ENCODE data around the gene ZNF189.

Gene ZNF189

GRCh38 chr9:101446732-101447131 is 48.1 kb downstream of the ZNF189 start:
- Histone ChIP-seq H3K4me1 (ENCODE audit: insufficient read depth, low read length, poor library complexity, severe bottlenecking) (no peaks in the 10 kb centered on the region), H3K9me2 (replicated peaks; ENCODE audit: low read depth, low read length) (no peaks in the 10 kb centered on the region), H3K27me3 (ENCODE audit: insufficient read depth, low read length, poor library complexity, severe bottlenecking) (no peaks in the 10 kb centered on the region), H3K4me3 (ENCODE audit: low read length, poor library complexity, severe bottlenecking) (no peak overlapping the region), H3K9me3 (ENCODE audit: insufficient read depth, low read depth, low read length) (no peaks in the 10 kb centered on the region), H3K79me2 (ENCODE audit: insufficient read depth, low read length) (no peaks in the 10 kb centered on the region), H3K9ac (ENCODE audit: low read depth, low read length, poor library complexity, severe bottlenecking) (no peak overlapping the region), H3F3A (ENCODE audit: low read depth) (no peaks in the 10 kb centered on the region), H4K20me1 (ENCODE audit: insufficient read depth, low read length, poor library complexity, severe bottlenecking) (no peaks in the 10 kb centered on the region), H2AFZ (ENCODE audit: low read length) (no peak overlapping the region), H3K36me3 (ENCODE audit: insufficient read depth, low read length) (no peaks in the 10 kb centered on the region), H3K4me2 (ENCODE audit: low read depth, low read length, poor library complexity, severe bottlenecking) (no peak overlapping the region)
- TF ChIP-seq CTCF (conservative IDR thresholded peaks at IDR 0.05; ENCODE audit: low read length) (no peak), EZH2phosphoT487 (IDR thresholded peaks at IDR 0.05; ENCODE audit: borderline replicate concordance) (no peak)

- Histone ChIP-seq H3F3A (ENCODE audit: low read depth) (no peaks in the 10 kb centered on the region), H3K27me3 (ENCODE audit: insufficient read depth, low read length, poor library complexity, severe bottlenecking) (no peaks in the 10 kb centered on the region), H3K4me3 (ENCODE audit: low read length, poor library complexity, severe bottlenecking) (no peak overlapping the region), H2AFZ (ENCODE audit: low read length) (no peak overlapping the region), H3K4me2 (ENCODE audit: low read depth, low read length, poor library complexity, severe bottlenecking) (no peak overlapping the region), H3K36me3 (ENCODE audit: insufficient read depth, low read length) (no peaks in the 10 kb centered on the region), H4K20me1 (ENCODE audit: insufficient read depth, low read length, poor library complexity, severe bottlenecking) (no peaks in the 10 kb centered on the region), H3K79me2 (ENCODE audit: insufficient read depth, low read length) (no peaks in the 10 kb centered on the region), H3K4me1 (ENCODE audit: insufficient read depth, low read length, poor library complexity, severe bottlenecking) (no peaks in the 10 kb centered on the region), H3K9me2 (replicated peaks; ENCODE audit: low read depth, low read length) (no peaks in the 10 kb centered on the region), H3K9ac (ENCODE audit: low read depth, low read length, poor library complexity, severe bottlenecking) (no peak overlapping the region), H3K9me3 (ENCODE audit: insufficient read depth, low read depth, low read length) (no peaks in the 10 kb centered on the region)
- no peak for TF ChIP-seq CTCF (conservative IDR thresholded peaks at IDR 0.05; ENCODE audit: low read length)
- TF ChIP-seq EZH2phosphoT487 (IDR thresholded peaks at IDR 0.05; ENCODE audit: borderline replicate concordance), result no peak
These were observed 50.0 kb downstream of the ZNF189 start for GRCh38 chr9:101448680-101449070.

- no peak overlapping the region for H2AFZ ChIP-seq (ENCODE audit: low read length)
- no peak overlapping the region for H3K9ac ChIP-seq (ENCODE audit: low read depth, low read length, poor library complexity, severe bottlenecking)
- no peak overlapping the region for H3K4me3 ChIP-seq (ENCODE audit: low read length, poor library complexity, severe bottlenecking)
- no peaks in the 10 kb centered on the region for H3K9me3 ChIP-seq (ENCODE audit: insufficient read depth, low read depth, low read length)
- TF ChIP-seq CTCF (conservative IDR thresholded peaks at IDR 0.05; ENCODE audit: low read length), result no peak
- TF ChIP-seq EZH2phosphoT487 (IDR thresholded peaks at IDR 0.05; ENCODE audit: borderline replicate concordance), result no peak
- no peaks in the 10 kb centered on the region for H3K36me3 ChIP-seq (ENCODE audit: insufficient read depth, low read length)
- no peaks in the 10 kb centered on the region for H3K9me2 ChIP-seq (replicated peaks; ENCODE audit: low read depth, low read length)
- H3K27me3 ChIP-seq (ENCODE audit: insufficient read depth, low read length, poor library complexity, severe bottlenecking), result no peaks in the 10 kb centered on the region
- H3K79me2 ChIP-seq (ENCODE audit: insufficient read depth, low read length), result no peaks in the 10 kb centered on the region
- H3F3A ChIP-seq (ENCODE audit: low read depth), result no peaks in the 10 kb centered on the region
- no peaks in the 10 kb centered on the region for H4K20me1 ChIP-seq (ENCODE audit: insufficient read depth, low read length, poor library complexity, severe bottlenecking)
- H3K4me2 ChIP-seq (ENCODE audit: low read depth, low read length, poor library complexity, severe bottlenecking), result no peak overlapping the region
- no peaks in the 10 kb centered on the region for H3K4me1 ChIP-seq (ENCODE audit: insufficient read depth, low read length, poor library complexity, severe bottlenecking)
These were observed 50.5 kb downstream of the ZNF189 start for GRCh38 chr9:101449071-101449721.

All from Loucy (cell line).